ENCODE results near the gene DIS3L2.

DNA sequence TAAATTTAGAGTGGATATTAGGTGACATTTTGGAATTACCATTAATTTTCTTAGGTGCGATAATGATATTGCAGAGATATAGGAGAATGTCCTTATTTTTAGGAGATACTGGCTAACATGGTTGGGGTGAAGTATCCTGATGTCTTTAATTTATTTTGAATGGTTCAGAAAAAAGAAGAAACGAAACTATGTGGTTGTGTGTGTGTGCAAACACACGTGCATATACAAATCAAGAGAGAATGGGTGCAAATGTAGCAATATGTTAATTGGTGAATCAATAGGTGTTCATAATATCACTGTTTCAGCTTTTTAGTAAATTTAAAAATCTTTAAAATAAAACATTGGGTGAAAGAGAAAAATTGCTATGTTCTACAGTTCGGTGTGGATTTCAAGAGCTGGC is 140.9 kb downstream of the DIS3L2 start:
- TF ChIP-seq, protein P1, sequence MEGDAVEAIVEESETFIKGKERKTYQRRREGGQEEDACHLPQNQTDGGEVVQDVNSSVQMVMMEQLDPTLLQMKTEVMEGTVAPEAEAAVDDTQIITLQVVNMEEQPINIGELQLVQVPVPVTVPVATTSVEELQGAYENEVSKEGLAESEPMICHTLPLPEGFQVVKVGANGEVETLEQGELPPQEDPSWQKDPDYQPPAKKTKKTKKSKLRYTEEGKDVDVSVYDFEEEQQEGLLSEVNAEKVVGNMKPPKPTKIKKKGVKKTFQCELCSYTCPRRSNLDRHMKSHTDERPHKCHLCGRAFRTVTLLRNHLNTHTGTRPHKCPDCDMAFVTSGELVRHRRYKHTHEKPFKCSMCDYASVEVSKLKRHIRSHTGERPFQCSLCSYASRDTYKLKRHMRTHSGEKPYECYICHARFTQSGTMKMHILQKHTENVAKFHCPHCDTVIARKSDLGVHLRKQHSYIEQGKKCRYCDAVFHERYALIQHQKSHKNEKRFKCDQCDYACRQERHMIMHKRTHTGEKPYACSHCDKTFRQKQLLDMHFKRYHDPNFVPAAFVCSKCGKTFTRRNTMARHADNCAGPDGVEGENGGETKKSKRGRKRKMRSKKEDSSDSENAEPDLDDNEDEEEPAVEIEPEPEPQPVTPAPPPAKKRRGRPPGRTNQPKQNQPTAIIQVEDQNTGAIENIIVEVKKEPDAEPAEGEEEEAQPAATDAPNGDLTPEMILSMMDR (IDR thresholded peaks at IDR 0.05 in 4 of 5, conservative IDR thresholded peaks at IDR 0.05 in 1 of 5) = no peak
- TF ChIP-seq POLR2A (IDR thresholded peaks at IDR 0.05) = no peak

All from gastrocnemius medialis (tissue), 4 donors.